ENCODE data around the gene SPOCD1.
"Not testable (repeated sequence)": the region's sequence is repeated elsewhere in the genome, so short reads cannot be mapped to it uniquely, and the experiment has no call there.

- TF ChIP-seq, protein P1, sequence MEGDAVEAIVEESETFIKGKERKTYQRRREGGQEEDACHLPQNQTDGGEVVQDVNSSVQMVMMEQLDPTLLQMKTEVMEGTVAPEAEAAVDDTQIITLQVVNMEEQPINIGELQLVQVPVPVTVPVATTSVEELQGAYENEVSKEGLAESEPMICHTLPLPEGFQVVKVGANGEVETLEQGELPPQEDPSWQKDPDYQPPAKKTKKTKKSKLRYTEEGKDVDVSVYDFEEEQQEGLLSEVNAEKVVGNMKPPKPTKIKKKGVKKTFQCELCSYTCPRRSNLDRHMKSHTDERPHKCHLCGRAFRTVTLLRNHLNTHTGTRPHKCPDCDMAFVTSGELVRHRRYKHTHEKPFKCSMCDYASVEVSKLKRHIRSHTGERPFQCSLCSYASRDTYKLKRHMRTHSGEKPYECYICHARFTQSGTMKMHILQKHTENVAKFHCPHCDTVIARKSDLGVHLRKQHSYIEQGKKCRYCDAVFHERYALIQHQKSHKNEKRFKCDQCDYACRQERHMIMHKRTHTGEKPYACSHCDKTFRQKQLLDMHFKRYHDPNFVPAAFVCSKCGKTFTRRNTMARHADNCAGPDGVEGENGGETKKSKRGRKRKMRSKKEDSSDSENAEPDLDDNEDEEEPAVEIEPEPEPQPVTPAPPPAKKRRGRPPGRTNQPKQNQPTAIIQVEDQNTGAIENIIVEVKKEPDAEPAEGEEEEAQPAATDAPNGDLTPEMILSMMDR (IDR thresholded peaks at IDR 0.05), result not testable (repeated sequence)
- not testable (repeated sequence) for TF ChIP-seq ZFX (IDR thresholded peaks at IDR 0.05; ENCODE audit: borderline replicate concordance)
These were observed 1.1 kb upstream of the SPOCD1 start for GRCh38 chr1:31816947-31817346.
